Subcutaneous abdominal adipose tissue (tissue), 5 donors: Measurements from ENCODE around the gene PANK3.

Source experiments
- H3K27ac ChIP-seq: one replicate; pipeline ENCODE4 v1.7.0; 2013; ENCODE audit warnings: low read depth, mild to moderate bottlenecking, inconsistent platforms, low read length, moderate library complexity
- H3K27me3 ChIP-seq, 5 donors: one replicate each; pipeline ENCODE4 v1.7.0; 2013; ENCODE audit warnings: low read length in 5 of 5, inconsistent platforms in 1 of 5; ENCODE audit not compliant: control insufficient read depth in 5 of 5, insufficient read depth in 4 of 5
- H3K36me3 ChIP-seq, 5 donors: one replicate each; pipeline ENCODE4 v1.7.0; 2013; ENCODE audit warnings: low read length in 5 of 5; ENCODE audit not compliant: control insufficient read depth in 5 of 5, insufficient read depth in 5 of 5
- H3K4me1 ChIP-seq, 5 donors: one replicate each; pipeline ENCODE4 v1.7.0; 2013; ENCODE audit warnings: low read length in 5 of 5, mild to moderate bottlenecking in 3 of 5, moderate library complexity in 1 of 5; ENCODE audit not compliant: control insufficient read depth in 5 of 5, insufficient read depth in 5 of 5
- H3K4me3 ChIP-seq, 5 donors: one replicate each; pipeline ENCODE4 v1.7.0; 2013; ENCODE audit warnings: low read length in 5 of 5, low read depth in 1 of 5
- H3K9ac ChIP-seq, 5 donors: one replicate each; pipeline ENCODE4 v1.7.0; 2013; ENCODE audit warnings: low read length in 5 of 5, mild to moderate bottlenecking in 4 of 5, moderate library complexity in 3 of 5
- H3K9me3 ChIP-seq, 5 donors: one replicate each; pipeline ENCODE4 v1.7.0; 2013; ENCODE audit warnings: low read length in 5 of 5; ENCODE audit not compliant: control insufficient read depth in 5 of 5
- donor health status: healthy.
- donor health status: healthy.
- donor health status: healthy.
- donor health status: healthy.
- donor health status: healthy.

PANK3 gene

DNA sequence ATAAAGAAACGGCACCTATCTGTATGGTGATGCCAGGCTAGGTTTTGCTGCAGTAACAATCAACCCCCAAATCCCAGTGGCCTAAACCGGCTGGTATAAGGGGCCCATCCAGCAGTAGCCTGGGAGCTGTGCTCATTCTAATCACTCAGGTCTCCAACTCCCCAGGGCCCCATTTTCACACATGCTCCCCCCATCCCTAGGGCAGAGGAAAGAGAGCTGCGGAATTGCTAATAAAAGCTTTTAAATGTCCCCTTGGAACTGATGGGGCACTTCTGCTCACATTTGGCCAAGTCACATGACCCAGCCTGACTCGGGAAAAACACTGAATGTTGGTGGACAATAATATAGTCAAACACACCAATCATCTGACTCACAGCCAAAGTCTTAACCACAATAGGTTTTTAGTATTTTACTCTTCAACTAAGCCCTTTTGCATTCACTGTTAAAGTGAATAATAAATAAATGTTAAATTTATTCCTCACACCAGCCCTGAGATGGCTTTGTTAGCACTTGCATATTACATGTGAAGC lies 48.5 kb downstream of the PANK3 start:
- Histone ChIP-seq H3K9ac (no peak overlapping the region), H3K36me3 (no peaks in the 10 kb centered on the region), H3K9me3 (peaks cover 0 to 5% (median 0%) of the 10 kb centered on the region in 5 donors), H3K27me3 (peaks cover 16 to 44% (median 27%) of the 10 kb centered on the region in 5 donors), H3K27ac (no peak overlapping the region), H3K4me3 (no peak overlapping the region), H3K4me1 (peaks cover 2 to 13% (median 10%) of the 10 kb centered on the region in 5 donors)

DNA sequence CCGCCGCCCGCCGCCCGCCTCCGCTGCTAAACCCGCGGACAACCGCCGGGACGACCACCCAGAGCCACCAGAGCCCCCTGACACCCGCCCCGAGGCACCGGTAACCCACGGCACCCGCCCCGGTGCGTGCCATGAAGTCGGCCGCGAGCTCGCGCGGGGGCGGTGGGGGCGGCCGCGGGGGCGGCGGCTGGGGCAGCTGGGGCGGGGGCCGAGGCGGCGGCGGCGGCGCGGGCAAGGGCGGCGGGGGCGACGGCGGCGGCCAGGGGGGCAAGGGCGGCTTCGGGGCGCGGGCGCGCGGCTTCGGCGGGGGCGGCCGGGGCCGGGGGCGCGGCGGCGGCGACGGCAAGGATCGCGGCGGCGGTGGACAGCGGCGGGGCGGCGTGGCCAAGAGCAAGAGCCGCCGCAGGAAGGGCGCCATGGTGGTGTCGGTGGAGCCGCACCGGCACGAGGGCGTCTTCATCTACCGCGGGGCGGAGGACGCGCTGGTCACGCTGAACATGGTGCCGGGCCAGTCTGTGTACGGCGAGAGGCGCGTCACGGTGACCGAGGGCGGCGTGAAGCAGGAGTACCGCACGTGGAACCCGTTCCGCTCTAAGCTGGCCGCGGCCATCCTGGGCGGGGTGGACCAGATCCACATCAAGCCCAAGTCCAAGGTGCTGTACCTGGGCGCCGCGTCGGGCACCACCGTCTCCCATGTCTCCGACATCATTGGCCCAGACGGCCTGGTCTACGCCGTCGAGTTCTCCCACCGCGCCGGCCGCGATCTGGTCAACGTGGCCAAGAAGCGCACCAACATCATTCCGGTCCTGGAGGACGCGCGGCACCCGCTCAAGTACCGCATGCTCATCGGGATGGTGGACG lies 49.6 kb downstream of the PANK3 start:
- Histone ChIP-seq H3K9ac (no peak overlapping the region), H3K36me3 (no peaks in the 10 kb centered on the region), H3K27me3 (peaks cover 16 to 44% (median 27%) of the 10 kb centered on the region in 5 donors), H3K4me3 (peak overlapping the region in 4 of 5 donors; percentile 22 to 53 (median 46)), H3K9me3 (peaks cover 0 to 5% (median 0%) of the 10 kb centered on the region in 5 donors), H3K27ac (no peak overlapping the region), H3K4me1 (peaks cover 2 to 13% (median 10%) of the 10 kb centered on the region in 5 donors)

DNA sequence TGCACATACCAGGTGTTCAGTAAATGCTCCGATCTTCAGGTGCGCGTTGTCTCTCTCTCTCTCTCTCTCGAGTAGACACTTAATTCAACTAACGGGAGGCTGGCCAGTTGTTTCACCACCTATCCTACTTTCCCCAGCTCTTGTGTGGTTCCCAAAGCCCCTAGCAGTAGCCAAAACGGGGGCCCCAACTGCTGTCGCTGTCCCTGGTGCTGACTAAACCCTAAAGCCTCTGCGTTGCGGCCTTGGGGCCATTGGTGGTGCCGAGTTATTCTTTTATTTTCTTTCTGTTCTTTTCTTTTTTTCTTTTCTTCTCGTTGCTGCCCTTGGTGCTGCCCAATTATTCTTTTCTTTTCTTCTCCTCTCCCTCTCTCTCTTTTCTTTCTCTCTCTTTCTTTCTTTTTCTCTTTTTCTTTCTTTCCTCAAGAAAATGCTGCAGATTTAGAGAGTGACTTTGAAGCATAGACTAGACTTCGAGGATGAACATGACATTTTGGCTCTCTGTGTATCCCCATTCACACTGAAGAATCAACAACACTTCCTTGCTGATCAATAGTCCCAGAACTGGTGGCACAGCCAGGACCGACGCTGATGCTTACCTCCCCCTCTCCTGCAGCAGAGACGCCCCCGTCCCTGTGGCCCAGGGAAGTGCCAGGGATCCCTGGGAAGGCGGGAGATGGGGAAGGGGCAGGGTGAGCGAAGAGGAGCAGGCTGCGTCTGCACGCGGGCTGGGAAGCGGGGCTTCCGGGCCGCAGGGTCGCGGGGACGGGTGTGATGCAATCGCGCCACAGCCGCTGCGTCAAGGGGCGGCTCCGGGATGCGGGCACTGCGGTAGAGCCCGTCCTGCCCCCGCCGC lies 50.4 kb downstream of the PANK3 start, which contains the start of gene FBLL1:
Gene FBLL1, plus strand, starts transcription at position 785 of the 853 bp plus-strand sequence. CDS start 200 bp downstream, outside the sequence.
- no peak within 1 kb of the TSS for H3K9ac ChIP-seq
- peaks cover 16 to 41% (median 27%) of the 10 kb centered on the region in 5 donors for H3K27me3 ChIP-seq
- no peak within 1 kb of the TSS for H3K27ac ChIP-seq
- no peaks in the 10 kb centered on the region for H3K36me3 ChIP-seq
- peak within 1 kb of the TSS; percentile 32 to 56 (median 48) for H3K4me3 ChIP-seq
- peaks cover 0 to 5% (median 0%) of the 10 kb centered on the region in 5 donors for H3K9me3 ChIP-seq
- H3K4me1 ChIP-seq = peaks cover 2 to 13% (median 10%) of the 10 kb centered on the region in 5 donors

DNA sequence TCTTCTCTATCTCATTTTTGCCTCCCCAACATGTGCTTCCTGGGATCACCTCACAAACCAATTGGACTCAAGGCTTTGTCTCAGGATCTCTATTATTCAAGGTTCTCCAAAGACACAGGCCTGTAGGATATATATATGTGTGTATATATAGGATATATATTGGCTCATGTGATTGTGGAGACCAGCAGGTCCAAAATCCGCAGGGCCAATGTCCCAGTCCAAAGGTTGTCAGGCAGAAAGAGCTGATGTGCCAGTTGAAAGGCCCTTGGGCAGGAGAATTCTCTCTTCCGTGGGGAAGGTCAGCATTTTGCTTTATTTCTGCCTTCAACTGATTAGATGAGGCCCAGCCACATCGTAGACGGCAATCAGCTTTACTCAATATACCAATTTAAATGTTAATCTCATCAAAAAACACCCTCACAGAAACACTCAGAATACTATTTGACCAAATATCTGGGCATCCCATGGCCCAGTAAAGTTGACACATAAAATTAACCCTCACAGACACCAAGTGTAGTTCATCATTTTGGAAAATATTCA lies 51.3 kb downstream of the PANK3 start:
- no peak overlapping the region for H3K27ac ChIP-seq
- peaks cover 0 to 7% (median 0%) of the 10 kb centered on the region in 5 donors for H3K36me3 ChIP-seq
- peaks cover 0 to 5% (median 0%) of the 10 kb centered on the region in 5 donors for H3K9me3 ChIP-seq
- H3K4me1 ChIP-seq = peaks cover 2 to 13% (median 10%) of the 10 kb centered on the region in 5 donors
- no peak overlapping the region for H3K4me3 ChIP-seq
- no peak overlapping the region for H3K9ac ChIP-seq
- H3K27me3 ChIP-seq = peaks cover 16 to 40% (median 27%) of the 10 kb centered on the region in 5 donors

DNA sequence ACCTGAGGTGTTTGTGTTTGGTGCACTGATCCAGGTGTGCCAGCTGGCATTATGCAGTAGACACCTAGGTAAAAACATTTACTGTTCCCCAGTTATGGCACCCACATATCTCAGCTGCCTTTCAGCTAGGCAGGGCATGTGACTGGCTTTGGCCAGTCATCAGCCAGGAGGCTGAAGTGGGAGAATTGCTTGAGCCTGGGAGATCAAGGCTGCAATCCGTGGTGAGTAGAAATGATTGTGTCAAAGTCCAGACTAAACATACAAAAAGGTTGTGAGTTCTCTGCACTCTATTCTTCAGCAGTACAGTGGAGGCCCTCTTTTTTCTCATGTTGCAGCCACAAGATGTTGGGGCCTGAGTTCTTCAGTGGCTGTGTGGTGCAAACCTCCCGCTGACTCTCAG lies 53.3 kb downstream of the PANK3 start:
- Histone ChIP-seq H3K36me3 (peaks cover 0 to 14% (median 2%) of the 10 kb centered on the region in 5 donors), H3K4me3 (no peak overlapping the region), H3K27ac (no peak overlapping the region), H3K9me3 (peaks cover 0 to 5% (median 0%) of the 10 kb centered on the region in 5 donors), H3K4me1 (peaks cover 2 to 13% (median 10%) of the 10 kb centered on the region in 5 donors), H3K27me3 (peaks cover 12 to 22% (median 18%) of the 10 kb centered on the region in 5 donors), H3K9ac (no peak overlapping the region)

DNA sequence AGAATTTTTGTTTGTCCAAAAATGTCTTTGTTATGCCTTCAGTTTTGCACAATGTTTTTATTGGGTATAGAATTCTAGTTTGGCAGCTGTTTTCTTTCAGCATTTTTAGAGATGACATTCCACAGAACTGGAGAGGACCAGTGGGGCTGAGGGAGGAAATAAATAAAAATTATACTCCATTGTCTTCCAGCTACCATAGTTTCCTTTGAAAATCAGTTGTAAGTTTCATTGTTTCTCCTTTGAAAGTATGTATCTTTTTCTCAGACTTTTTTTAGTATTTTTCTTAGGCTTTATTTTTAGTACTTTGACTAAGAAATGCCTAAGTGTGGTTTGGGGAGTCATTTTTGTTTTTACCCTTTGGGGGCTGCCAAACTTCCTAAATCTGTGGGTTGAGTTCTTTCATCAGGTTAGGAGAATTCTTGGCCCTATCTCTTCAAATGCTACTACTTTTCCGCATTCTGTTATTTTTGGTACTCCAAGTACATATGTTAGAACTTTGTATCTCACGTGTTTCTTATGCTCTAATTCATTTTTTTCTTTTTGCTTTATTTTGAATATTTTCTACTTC lies 65.2 kb downstream of the PANK3 start:
- peaks cover 0 to 6% (median 0%) of the 10 kb centered on the region in 5 donors for H3K9me3 ChIP-seq
- H3K27me3 ChIP-seq = no peaks in the 10 kb centered on the region
- H3K36me3 ChIP-seq = peaks cover 79 to 95% (median 87%) of the 10 kb centered on the region in 5 donors
- H3K4me3 ChIP-seq = no peak overlapping the region
- no peak overlapping the region for H3K9ac ChIP-seq
- H3K27ac ChIP-seq = no peak overlapping the region
- H3K4me1 ChIP-seq = no peaks in the 10 kb centered on the region

DNA sequence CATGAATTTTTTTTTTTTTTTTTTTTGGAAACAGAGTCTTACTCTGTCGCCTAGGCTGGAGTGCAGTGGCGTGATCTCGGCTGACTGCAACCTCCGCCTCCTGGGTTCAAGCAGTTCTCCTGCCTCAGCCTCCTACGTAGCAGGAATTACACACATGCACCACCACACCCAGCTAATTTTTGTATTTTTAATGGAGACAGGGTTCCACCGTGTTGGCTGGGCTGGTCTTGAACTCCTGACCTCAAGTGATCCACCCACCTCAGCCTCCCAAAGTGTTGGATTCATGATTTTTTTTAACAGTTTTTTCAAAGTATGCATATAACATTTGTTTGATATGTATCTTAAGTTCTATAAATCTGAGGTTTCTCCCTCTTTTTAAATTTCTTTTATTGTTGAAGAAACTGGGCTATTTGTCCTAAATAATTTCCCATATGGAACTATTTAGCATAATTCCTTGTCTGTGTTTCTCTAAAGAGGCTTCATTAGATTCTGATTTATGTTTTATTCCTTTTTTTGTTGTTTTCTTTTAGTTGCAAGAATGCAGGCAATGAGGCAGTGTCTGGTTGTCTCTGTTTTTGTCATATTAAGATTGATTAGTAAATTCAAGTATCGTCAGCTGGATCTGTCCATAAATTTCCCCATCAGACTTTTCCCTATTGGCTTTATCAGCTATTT lies 76.5 kb downstream of the PANK3 start:
- H3K9me3 ChIP-seq = no peaks in the 10 kb centered on the region
- H3K9ac ChIP-seq = no peak overlapping the region
- peaks cover 47 to 65% (median 54%) of the 10 kb centered on the region in 5 donors for H3K36me3 ChIP-seq

More for the DNA sequence above, 76.5 kb downstream of the PANK3 start:
- H3K4me1 ChIP-seq = no peaks in the 10 kb centered on the region
- no peak overlapping the region for H3K4me3 ChIP-seq
- no peak overlapping the region for H3K27ac ChIP-seq
- H3K27me3 ChIP-seq = no peaks in the 10 kb centered on the region
